H1 (cell line): ENCODE data around the gene G3BP1. TPM values are rescaled to one million over a fixed set of nuclear protein-coding genes. Genes with fewer than 3 reads are reported as not detected.

ENCODE experiments used
- CTCF ChIA-PET: fragments of 300-600 bp; sonication (Branson Sonifier 250); formaldehyde crosslinking; loops from one replicate; lab custom pipeline; 2021; ENCODE audit not compliant: partially characterized antibody; lab: Charles Lee
- POLR2A ChIA-PET: fragments of 300-600 bp; sonication (Branson Sonifier 250); formaldehyde crosslinking; loops from one replicate; lab custom pipeline; 2021; ENCODE audit warnings: inconsistent platforms; ENCODE audit not compliant: partially characterized antibody; lab: Charles Lee
- DNase-seq, 2 experiments: peaks; one replicate each; pipeline versions ENCODE4 v3.0.0 to v3.0.0-alpha.2; 2010 to 2022; ENCODE audit warnings: low spot score in 2 of 2, low read depth in 1 of 2, mixed read lengths in 1 of 2
- FAIRE-seq: peaks from 2 replicates; lab custom pipeline; 2011; peaks lifted over from hg19 to GRCh38; lab: Jason Lieb, UNC
- H2AFZ ChIP-seq: 2 replicates; pipeline ENCODE4 v1.8.1; 2012; ENCODE audit warnings: low read length, inconsistent platforms
- H2AK5ac ChIP-seq: 2 replicates; pipeline ENCODE4 v1.6.1; 2013; ENCODE audit warnings: low read depth, low read length
- H2BK120ac ChIP-seq: replicated peaks from 2 replicates; pipeline ENCODE3; 2013; ENCODE audit warnings: low read depth, low read length, inconsistent platforms
- H2BK12ac ChIP-seq: 2 replicates; pipeline ENCODE4 v1.6.1; 2013; ENCODE audit warnings: low read depth, low read length
- H2BK15ac ChIP-seq: 2 replicates; pipeline ENCODE4 v1.6.1; 2013; ENCODE audit warnings: low read length
- H2BK20ac ChIP-seq: 2 replicates; pipeline ENCODE4 v1.6.1; 2013; ENCODE audit warnings: low read length
- H2BK5ac ChIP-seq: 2 replicates; pipeline ENCODE4 v1.6.1; 2013; ENCODE audit warnings: low read depth, low read length
- H3K14ac ChIP-seq: 2 replicates; pipeline ENCODE4 v1.6.1; 2013; ENCODE audit warnings: inconsistent platforms; ENCODE audit not compliant: insufficient read length
- H3K18ac ChIP-seq: 2 replicates; pipeline ENCODE4 v1.6.1; 2013; ENCODE audit warnings: low read length; ENCODE audit errors: extremely low read depth
- H3K23ac ChIP-seq: 2 replicates; pipeline ENCODE4 v1.6.1; 2013; ENCODE audit warnings: inconsistent platforms; ENCODE audit not compliant: insufficient read length
- H3K23me2 ChIP-seq: 2 replicates; pipeline ENCODE4 v1.6.1; 2013; ENCODE audit warnings: low read depth, low read length
- H3K27ac ChIP-seq: 2 replicates; pipeline ENCODE4 v1.6.1; 2011; ENCODE audit warnings: low read depth, low read length, inconsistent platforms
- H3K27me3 ChIP-seq, 4 experiments: replicated peaks in 1 of 4; 1 replicate in 1 of 4; 2 replicates in 3 of 4; pipeline versions ENCODE4 v1.6.1 to v1.8.1; 2011 to 2013; ENCODE audit warnings: low read length in 3 of 4, mild to moderate bottlenecking in 3 of 4, inconsistent platforms in 2 of 4, mixed read lengths in 2 of 4, moderate library complexity in 1 of 4; ENCODE audit not compliant: control insufficient read depth in 3 of 4, insufficient read depth in 3 of 4; ENCODE audit errors: extremely low read depth in 1 of 4
- H3K36me3 ChIP-seq, 4 experiments: 2 replicates each; pipeline versions ENCODE4 v1.6.1 to v1.8.1; 2011 to 2013; ENCODE audit warnings: mild to moderate bottlenecking in 4 of 4, low read length in 3 of 4, moderate library complexity in 2 of 4, control low read depth in 1 of 4, inconsistent platforms in 1 of 4; ENCODE audit not compliant: insufficient read depth in 4 of 4, control insufficient read depth in 2 of 4
- H3K4ac ChIP-seq: replicated peaks from 2 replicates; pipeline ENCODE3; 2013; ENCODE audit warnings: low read length, low read depth, mixed read lengths, inconsistent platforms; ENCODE audit not compliant: insufficient read length
- H3K4me1 ChIP-seq, 4 experiments: replicated peaks in 1 of 4; 1 replicate in 1 of 4; 2 replicates in 3 of 4; pipeline versions ENCODE4 v1.6.1 to v1.8.1; 2011 to 2013; ENCODE audit warnings: low read length in 3 of 4, inconsistent platforms in 2 of 4, mixed read lengths in 1 of 4; ENCODE audit not compliant: insufficient read depth in 4 of 4, control insufficient read depth in 3 of 4
- H3K4me2 ChIP-seq, 2 experiments: 2 replicates each; pipeline versions ENCODE4 v1.6.1 to v1.8.1; 2011 to 2013; ENCODE audit warnings: low read depth in 2 of 2, low read length in 2 of 2, control low read depth in 1 of 2, inconsistent platforms in 1 of 2, mild to moderate bottlenecking in 1 of 2; ENCODE audit not compliant: insufficient read depth in 1 of 2
- H3K4me3 ChIP-seq, 4 experiments: fragments of 200-600, 300-600 bp in 1 of 4; sonication (generic), shearing (Covaris generic), sonication (Bioruptor Twin) in 1 of 4; 2 replicates each; pipeline versions ENCODE4 v1.5.1 to v1.8.1; 2011 to 2016; ENCODE audit warnings: low read length in 4 of 4, low read depth in 3 of 4, control low read depth in 2 of 4, inconsistent platforms in 2 of 4, mild to moderate bottlenecking in 2 of 4, mixed read lengths in 1 of 4, moderate library complexity in 1 of 4; ENCODE audit not compliant: insufficient read depth in 2 of 4; ENCODE audit errors: extremely low read depth in 1 of 4
- H3K56ac ChIP-seq: replicated peaks from 2 replicates; pipeline ENCODE3; 2013; ENCODE audit warnings: low read depth, mild to moderate bottlenecking, mixed read lengths, low read length, inconsistent platforms; ENCODE audit not compliant: insufficient read length
- H3K79me1 ChIP-seq: 2 replicates; pipeline ENCODE4 v1.6.1; 2013; ENCODE audit warnings: low read depth, low read length, control low read depth
- H3K79me2 ChIP-seq, 2 experiments: 2 replicates each; pipeline versions ENCODE4 v1.6.1 to v1.8.1; 2012 to 2013; ENCODE audit warnings: low read length in 2 of 2, mild to moderate bottlenecking in 2 of 2, inconsistent platforms in 1 of 2; ENCODE audit not compliant: insufficient read depth in 2 of 2, control insufficient read depth in 1 of 2
- H3K9ac ChIP-seq, 4 experiments: replicated peaks in 1 of 4; 1 replicate in 1 of 4; 2 replicates in 3 of 4; pipeline versions ENCODE4 v1.6.1 to v1.8.1; 2011 to 2013; ENCODE audit warnings: low read depth in 3 of 4, low read length in 3 of 4, control low read depth in 2 of 4, mild to moderate bottlenecking in 2 of 4, moderate library complexity in 2 of 4, inconsistent platforms in 1 of 4; ENCODE audit errors: extremely low read depth in 1 of 4
- H3K9me3 ChIP-seq, 2 experiments: 2 replicates each; pipeline versions ENCODE4 v1.6.1 to v1.8.1; 2012 to 2013; ENCODE audit warnings: mild to moderate bottlenecking in 2 of 2, moderate library complexity in 2 of 2, control low read depth in 1 of 2, inconsistent platforms in 1 of 2, low read depth in 1 of 2, low read length in 1 of 2, mixed read lengths in 1 of 2; ENCODE audit not compliant: insufficient read depth in 2 of 2
- H4K20me1 ChIP-seq, 2 experiments: replicated peaks in 1 of 2; 2 replicates each; pipeline versions ENCODE3 to v1.8.1; 2011 to 2013; ENCODE audit warnings: inconsistent platforms in 2 of 2, low read length in 2 of 2, mild to moderate bottlenecking in 1 of 2; ENCODE audit not compliant: insufficient read depth in 2 of 2, control insufficient read depth in 1 of 2
- H4K5ac ChIP-seq: 2 replicates; pipeline ENCODE4 v1.6.1; 2013; ENCODE audit warnings: low read length, low read depth, mixed read lengths, inconsistent platforms; ENCODE audit not compliant: insufficient read length
- H4K8ac ChIP-seq: 2 replicates; pipeline ENCODE4 v1.8.0; 2013; ENCODE audit warnings: mild to moderate bottlenecking, moderate library complexity, low read length, inconsistent platforms; ENCODE audit not compliant: insufficient read depth; ENCODE audit errors: extremely low read depth
- H4K91ac ChIP-seq: replicated peaks from 2 replicates; pipeline ENCODE3; 2013; ENCODE audit warnings: low read length, mixed read lengths, inconsistent platforms; ENCODE audit not compliant: insufficient read length
- BACH1 ChIP-seq: IDR thresholded peaks from 2 replicates; pipeline ENCODE4 v1.6.1; 2012; ENCODE audit warnings: low read length, improper control_type of control experiment
- BRCA1 ChIP-seq: IDR thresholded peaks from 2 replicates; pipeline ENCODE4 v1.6.1; 2012; ENCODE audit warnings: low read depth, low read length, improper control_type of control experiment
- CREB1 ChIP-seq: IDR thresholded peaks from 2 replicates; pipeline ENCODE4 v1.6.1; 2012; ENCODE audit warnings: inconsistent platforms
- HDAC2 ChIP-seq, 2 experiments: fragments of 300-600 bp in 1 of 2; sonication (generic) in 1 of 2; IDR thresholded peaks; 2 replicates each; pipeline ENCODE4 v1.6.1; 2011 to 2012; ENCODE audit warnings: low read depth in 2 of 2, low read length in 2 of 2, mild to moderate bottlenecking in 2 of 2, moderate library complexity in 2 of 2, borderline replicate concordance in 1 of 2, inconsistent platforms in 1 of 2
- PHF8 ChIP-seq: fragments of 200-600 bp; sonication (generic); conservative IDR thresholded peaks from 2 replicates; pipeline ENCODE4 v1.7.1; 2012; ENCODE audit warnings: low read depth, mild to moderate bottlenecking, inconsistent platforms, low read length, moderate library complexity
- RFX5 ChIP-seq: IDR thresholded peaks from 2 replicates; pipeline ENCODE4 v1.6.1; 2011; ENCODE audit warnings: low read depth, low read length, improper control_type of control experiment, borderline replicate concordance
- RXRA ChIP-seq: IDR thresholded peaks from 2 replicates; pipeline ENCODE4 v1.6.1; 2011; ENCODE audit warnings: low read depth, mild to moderate bottlenecking, low read length, moderate library complexity; ENCODE audit not compliant: insufficient read depth
- SP4 ChIP-seq: IDR thresholded peaks from 2 replicates; pipeline ENCODE4 v1.6.1; 2012; ENCODE audit warnings: low read length, inconsistent platforms
- SRF ChIP-seq: IDR thresholded peaks from 2 replicates; pipeline ENCODE4 v1.6.1; 2011; ENCODE audit warnings: mild to moderate bottlenecking, low read depth, low read length, moderate library complexity
- TAF7 ChIP-seq: optimal IDR thresholded peaks from 2 replicates; pipeline ENCODE3; 2011; ENCODE audit warnings: low read depth, mild to moderate bottlenecking, inconsistent platforms, low read length, moderate library complexity, borderline replicate concordance
- TEAD4 ChIP-seq: IDR thresholded peaks from 2 replicates; pipeline ENCODE4 v1.6.1; 2012; ENCODE audit warnings: low read depth, low read length, inconsistent platforms, mixed read lengths
- WGBS, 2 experiments: shearing (Covaris generic) in 1 of 2; methylation state at CpG; one replicate each; pipeline versions ENCODE4 v1.1.6 to v1.1.7; 2013 to 2015; ENCODE audit warnings: low lambda C conversion rate in 2 of 2, mixed read lengths in 2 of 2, inconsistent platforms in 1 of 2, low coverage in 1 of 2, missing lambda C conversion rate in 1 of 2; ENCODE audit not compliant: insufficient replicate concordance in 2 of 2, insufficient coverage in 1 of 2, insufficient read length in 1 of 2; ENCODE audit errors: extremely low coverage in 1 of 2, missing lambda C conversion rate in 1 of 2; 5-methylcytosine and 5-hydroxymethylcytosine counted together
- polyA plus RNA-seq, 7 experiments: library from polyadenylated mRNA; depleted of rRNA in 3 of 7; stranded (reverse) in 5 of 7; unstranded in 2 of 7; fragments of >200 nt in 5 of 7; fragments of 200-250 nt in 2 of 7; gene quantifications; 1 replicate in 5 of 7; 2 replicates in 1 of 7; 4 replicates in 1 of 7; pipeline versions ENCODE4 v1.2.1 to v1.2.3, GENCODE V29; 2011 to 2013; ENCODE audit warnings: missing spikeins in 2 of 7, mixed read lengths in 2 of 7
- total RNA-seq: library from RNA; stranded (reverse); fragmentation: NEBNext Ultra II Directional; extraction: Animal tissue kit (Norgen Biotek cat#: 25700); gene quantifications from 2 replicates; pipeline ENCODE4 v1.2.1, GENCODE V29; 2021
- TF ChIP-seq, protein P1 (sequence below): IDR thresholded peaks from 2 replicates; pipeline ENCODE4 v1.6.1; 2011; ENCODE audit warnings: low read depth, mild to moderate bottlenecking, low read length; ENCODE audit not compliant: insufficient read depth

The G3BP1 gene
- total and polyA plus RNA-seq, 2 of the 8 experiments (the other 6 are each of a cell fraction or from before 2014, with no cell fraction given), result 71.2 to 516 TPM

DNA sequence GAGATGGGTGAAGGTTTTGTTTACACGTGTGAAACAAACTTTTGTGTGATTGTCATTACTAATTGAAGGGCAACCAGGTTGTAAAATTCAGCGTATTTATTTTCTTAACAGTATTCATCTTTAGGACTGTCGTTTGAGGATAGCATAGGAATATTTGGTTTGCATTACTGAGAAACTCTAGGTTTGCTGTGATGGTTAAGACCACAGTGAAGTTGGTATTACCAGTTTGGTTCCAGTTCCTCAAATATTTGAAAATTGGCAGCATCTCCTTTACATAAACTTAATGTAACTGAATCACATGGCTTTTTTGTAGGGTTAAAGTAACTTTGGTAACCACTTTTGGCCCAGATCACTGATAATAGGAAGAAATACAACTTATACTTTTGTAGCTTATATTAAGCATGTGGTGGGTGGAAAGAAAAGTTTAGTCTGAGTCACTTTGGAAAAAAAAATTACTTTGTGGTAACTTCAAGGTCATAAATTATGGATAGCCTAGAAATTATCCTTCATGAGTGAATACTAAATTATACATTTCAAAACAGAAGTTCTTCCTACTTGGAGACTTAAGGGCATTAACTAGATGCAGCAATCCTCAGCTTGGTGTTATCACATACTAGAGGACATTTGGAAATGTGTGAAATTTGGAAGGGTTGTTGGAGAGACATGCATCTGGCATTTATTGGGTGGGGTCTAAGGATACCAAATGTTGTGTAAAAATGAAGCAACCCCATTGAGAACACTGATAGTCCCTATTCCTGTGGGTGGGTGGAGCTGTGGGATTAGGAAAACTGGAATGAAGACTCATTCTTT, 33.9 kb downstream of the G3BP1 start:
- H2BK120ac ChIP-seq, result no peak overlapping the region
- no peak overlapping the region for H3K56ac ChIP-seq
- H3K23me2 ChIP-seq, result no peaks in the 10 kb centered on the region
- ChIA-PET POLR2A (interaction anchor here (0.7 to 1.7 kb wide), 5 partner anchors 9 to 105 kb away, joined by 3 to 7 read pairs (median 4); no protein-coding TSS in a partner anchor), CTCF (interaction anchor here (0.7 to 0.8 kb wide), 2 partner anchors 11 to 100 kb away, joined by 3 read pairs; no protein-coding TSS in a partner anchor)
- no peak overlapping the region for H2AK5ac ChIP-seq
- H4K8ac ChIP-seq, result no peak overlapping the region
- FAIRE-seq, result no peak
- WGBS, 2 experiments, result 91% methylated on average over 3 of the region's 3 CpGs; no CpG with 5 or more reads in 1 of the 2 experiments
- no peak overlapping the region for H3K9ac ChIP-seq
- H3K4me2 ChIP-seq, result no peak overlapping the region
- no peaks in the 10 kb centered on the region for H3K9me3 ChIP-seq
- no peak overlapping the region for H2BK12ac ChIP-seq
- no peak overlapping the region for H2AFZ ChIP-seq
- 0 out of 2 replicates have a peak, but pooled peaks cover 3% of the 10 kb centered on the region for H3K79me1 ChIP-seq
- H3K36me3 ChIP-seq, result peaks cover 19 to 91% (median 47%) of the 10 kb centered on the region in 4 experiments
- H4K91ac ChIP-seq, result no peak overlapping the region
- no peak overlapping the region for H2BK20ac ChIP-seq
- H3K4ac ChIP-seq, result no peak overlapping the region
- H3K4me3 ChIP-seq, result no peak overlapping the region
- no peak overlapping the region for H3K23ac ChIP-seq
- no peak overlapping the region for H2BK15ac ChIP-seq
- no peaks in the 10 kb centered on the region for H3K4me1 ChIP-seq
- no peak for DNase-seq
- H3K14ac ChIP-seq, result no peak overlapping the region
- no peak overlapping the region for H2BK5ac ChIP-seq
- no peak overlapping the region for H3K18ac ChIP-seq
- H4K5ac ChIP-seq, result no peak overlapping the region
- H4K20me1 ChIP-seq, result peaks cover 2 to 9% of the 10 kb centered on the region in 2 experiments
- no peaks in the 10 kb centered on the region for H3K27me3 ChIP-seq
- no peak overlapping the region for H3K27ac ChIP-seq
- H3K79me2 ChIP-seq, result peaks cover 0 to 66% of the 10 kb centered on the region in 2 experiments; a peak in 2 of 4 replicates
- TF ChIP-seq, protein P1, sequence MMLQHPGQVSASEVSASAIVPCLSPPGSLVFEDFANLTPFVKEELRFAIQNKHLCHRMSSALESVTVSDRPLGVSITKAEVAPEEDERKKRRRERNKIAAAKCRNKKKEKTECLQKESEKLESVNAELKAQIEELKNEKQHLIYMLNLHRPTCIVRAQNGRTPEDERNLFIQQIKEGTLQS, result no peak
- TF ChIP-seq SP4 (no peak), BACH1 (no peak), PHF8 (no peak), CREB1 (no peak), RXRA (no peak), TEAD4 (no peak), SRF (no peak), TAF7 (no peak), BRCA1 (no peak), RFX5 (no peak), HDAC2 (IDR thresholded peaks at IDR 0.05; ENCODE audit: borderline replicate concordance in 1 of 2, low read depth in 2 of 2, low read length in 2 of 2) (no peak)
